Suppressor macrophage treated with lipopolysaccharide for 4 hours (primary cell): Measurements from ENCODE around the gene SLC22A31.
"Not testable (repeated sequence)": the region's sequence is repeated elsewhere in the genome, so short reads cannot be mapped to it uniquely, and the experiment has no call there.

Experiments
- DNase-seq: peaks from one replicate; pipeline ENCODE4 v3.0.0-alpha.2; 2020

Gene SLC22A31

DNA sequence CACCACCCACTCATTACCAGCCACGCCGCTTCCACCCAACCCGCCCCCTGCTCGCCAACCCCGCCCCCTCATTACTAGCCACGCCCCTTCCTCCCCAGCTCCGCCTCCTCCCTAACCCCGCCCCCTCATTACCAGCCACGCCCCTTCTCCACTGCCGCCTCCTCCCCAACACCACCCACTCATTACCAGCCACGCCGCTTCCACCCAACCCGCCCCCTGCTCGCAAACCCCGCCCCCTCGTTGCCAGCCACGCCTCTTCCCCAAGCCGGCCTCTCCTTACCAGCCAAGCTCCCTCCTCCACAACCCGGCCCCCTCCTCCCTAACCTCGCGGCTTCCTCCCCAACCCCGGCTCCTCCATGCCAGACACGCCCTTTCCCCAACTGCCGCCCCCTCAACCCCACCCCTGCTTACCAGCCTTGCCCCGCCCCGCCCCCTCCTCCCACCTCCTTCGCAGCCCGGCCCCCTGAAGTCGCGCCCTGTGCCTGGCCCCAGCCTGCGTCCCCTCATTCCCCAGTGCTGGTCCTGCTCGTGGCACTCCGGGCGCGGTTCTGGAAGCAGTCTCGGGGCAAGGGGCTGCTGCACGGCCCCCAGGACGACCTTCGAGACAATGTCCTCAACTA lies 7.3 kb downstream of the SLC22A31 start:
- no peak for DNase-seq

DNA sequence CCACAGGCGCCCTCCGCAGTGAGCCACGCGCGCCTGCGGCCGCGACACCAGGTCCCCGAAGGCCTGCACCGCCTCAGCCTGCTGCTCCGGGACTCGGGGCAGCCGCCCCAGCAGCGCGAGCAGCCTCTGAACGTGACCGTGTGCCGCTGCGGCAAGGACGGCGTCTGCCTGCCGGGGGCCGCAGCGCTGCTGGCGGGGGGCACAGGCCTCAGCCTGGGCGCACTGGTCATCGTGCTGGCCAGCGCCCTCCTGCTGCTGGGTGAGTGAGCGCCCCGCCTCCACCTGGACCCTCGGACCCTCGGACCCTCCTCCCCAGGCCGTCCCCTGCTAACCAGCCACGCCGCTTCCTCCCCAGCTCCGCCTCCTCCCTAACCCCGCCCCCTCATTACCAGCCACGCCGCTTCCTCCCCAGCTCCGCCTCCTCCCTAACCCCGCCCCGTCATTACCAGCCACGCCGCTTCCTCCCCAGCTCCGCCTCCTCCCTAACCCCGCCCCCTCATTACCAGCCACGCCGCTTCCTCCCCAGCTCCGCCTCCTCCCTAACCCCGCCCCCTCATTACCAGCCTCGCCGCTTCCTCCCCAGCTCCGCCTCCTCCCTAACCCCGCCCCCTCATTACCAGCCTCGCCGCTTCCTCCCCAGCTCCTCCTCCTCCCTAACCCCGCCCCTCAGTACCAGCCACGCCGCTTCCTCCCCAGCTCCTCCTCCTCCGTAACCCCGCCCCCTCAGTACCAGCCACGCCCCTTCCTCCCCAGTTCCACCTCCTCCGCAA lies 8.0 kb downstream of the SLC22A31 start:
- DNase-seq, result peak; percentile 85

GRCh38 chr16:89191901-89192185 lies 8.5 kb downstream of the SLC22A31 start:
- DNase-seq, result no peak

GRCh38 chr16:89191033-89191900 lies 9.1 kb downstream of the SLC22A31 start:
- no peak for DNase-seq

- DNase-seq, result no peak
These were observed 10.0 kb downstream of the SLC22A31 start for GRCh38 chr16:89190150-89190958.

DNA sequence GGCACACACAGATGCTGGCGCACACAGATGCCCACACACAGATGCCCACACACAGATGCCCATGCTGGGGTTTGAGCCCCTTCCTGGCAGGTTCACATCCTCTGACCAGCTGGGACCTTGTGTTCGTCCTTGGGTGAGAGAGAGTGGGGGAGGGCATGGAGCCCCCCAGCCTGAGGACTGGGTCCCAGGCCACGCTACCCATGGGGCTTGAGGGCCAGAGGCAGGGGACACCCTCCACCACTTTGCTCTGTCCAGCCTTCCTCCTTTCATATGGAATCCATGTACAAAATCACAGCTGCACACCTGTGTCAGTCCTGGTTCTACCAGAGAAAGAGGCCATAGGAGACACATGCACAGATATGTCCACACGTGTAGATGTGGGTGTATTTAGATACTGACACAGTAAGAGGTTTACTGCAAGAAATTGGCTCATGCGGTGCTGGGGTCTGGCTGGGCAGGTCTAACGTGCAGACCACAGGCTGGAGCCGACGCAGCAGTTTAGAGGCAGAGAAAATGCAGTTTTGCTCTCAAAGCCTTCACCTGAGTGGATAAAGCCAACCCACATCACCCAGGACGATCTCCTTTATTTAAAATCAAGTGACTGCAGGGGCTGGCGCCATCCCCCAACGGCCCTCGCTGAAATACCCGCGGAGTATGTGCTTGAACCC lies 10.8 kb downstream of the SLC22A31 start:
- no peak for DNase-seq

GRCh38 chr16:89188471-89189357 lies 11.6 kb downstream of the SLC22A31 start:
- DNase-seq, result not testable (repeated sequence)

GRCh38 chr16:89187770-89188392 lies 12.5 kb downstream of the SLC22A31 start:
- DNase-seq, result no peak

- DNase-seq, result peak; percentile 35
These were observed 13.1 kb downstream of the SLC22A31 start for GRCh38 chr16:89187032-89187769.

GRCh38 chr16:89186593-89187031 lies 13.7 kb downstream of the SLC22A31 start:
- DNase-seq, result not testable (repeated sequence)

DNA sequence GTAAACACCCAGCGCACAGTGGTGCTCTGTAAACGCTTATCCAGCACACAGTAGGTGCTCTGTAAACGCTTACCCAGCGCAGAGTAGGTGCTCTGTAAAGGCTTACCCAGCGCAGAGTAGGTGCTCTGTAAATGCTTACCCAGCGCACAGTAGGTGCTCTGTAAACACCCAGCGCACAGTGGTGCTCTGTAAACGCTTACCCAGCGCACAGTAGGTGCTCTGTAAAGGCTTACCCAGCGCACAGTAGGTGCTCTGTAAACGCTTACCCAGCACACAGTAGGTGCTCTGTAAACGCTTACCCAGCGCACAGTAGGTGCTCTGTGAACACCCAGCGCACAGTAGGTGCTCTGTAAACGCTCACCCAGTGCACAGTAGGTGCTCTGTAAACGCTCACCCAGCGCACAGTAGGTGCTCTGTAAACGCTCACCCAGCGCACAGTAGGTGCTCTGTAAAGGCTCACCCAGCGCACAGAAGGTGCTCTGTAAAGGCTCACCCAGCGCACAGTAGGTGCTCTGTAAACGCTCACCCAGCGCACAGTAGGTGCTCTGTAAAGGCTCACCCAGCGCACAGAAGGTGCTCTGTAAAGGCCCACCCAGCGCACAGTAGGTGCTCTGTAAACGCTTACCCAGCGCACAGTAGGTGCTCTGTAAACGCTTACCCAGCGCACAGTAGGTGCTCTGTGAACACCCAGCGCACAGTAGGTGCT lies 14.3 kb downstream of the SLC22A31 start:
- DNase-seq, result not testable (repeated sequence)

- DNase-seq, result no peak
These were observed 15.2 kb downstream of the SLC22A31 start for GRCh38 chr16:89184933-89185794.

- no peak for DNase-seq
These were observed 15.7 kb downstream of the SLC22A31 start for GRCh38 chr16:89184677-89184932.

- no peak for DNase-seq
These were observed 16.2 kb downstream of the SLC22A31 start for GRCh38 chr16:89183975-89184676.

DNA sequence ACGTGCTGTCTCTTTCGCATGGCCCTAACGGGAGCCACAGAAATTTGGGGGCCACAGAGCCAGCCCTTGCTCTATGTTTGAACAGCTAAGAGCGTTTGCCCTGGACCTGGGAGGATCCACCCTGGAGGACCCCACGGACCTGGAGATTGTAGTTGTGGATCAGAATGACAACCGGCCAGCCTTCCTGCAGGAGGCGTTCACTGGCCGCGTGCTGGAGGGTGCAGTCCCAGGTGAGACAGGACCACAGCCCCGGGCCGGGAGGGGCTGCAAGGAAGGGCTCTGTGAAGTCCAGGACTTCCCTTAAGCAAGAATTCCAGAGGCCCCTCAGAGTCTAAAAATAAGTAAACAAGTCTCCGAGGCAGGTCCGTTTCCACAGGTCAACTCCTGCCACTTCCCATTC lies 16.9 kb downstream of the SLC22A31 start:
- DNase-seq, result no peak

- DNase-seq, result no peak
These were observed 20.6 kb downstream of the SLC22A31 start for GRCh38 chr16:89179656-89180315.

DNA sequence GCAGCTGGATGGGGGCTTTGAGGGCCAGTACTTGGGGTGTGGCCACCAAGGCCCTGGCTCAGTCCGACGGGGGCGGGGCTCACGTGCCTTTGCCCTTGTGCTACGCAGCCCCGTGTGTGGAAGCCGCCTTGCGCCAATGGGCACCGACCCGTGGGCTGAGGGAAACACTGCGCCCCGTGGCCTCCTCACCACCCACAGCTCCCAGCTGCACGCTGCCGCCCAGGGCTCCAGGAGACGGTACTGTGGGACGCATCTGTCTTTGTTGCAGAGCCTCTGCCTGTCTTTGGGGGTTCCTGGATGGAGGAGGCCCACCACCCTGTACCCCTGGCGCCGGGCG lies 21.2 kb downstream of the SLC22A31 start:
- DNase-seq, result no peak
